ENCODE measurements around the gene JUND. TPM values are rescaled to one million over a fixed set of nuclear protein-coding genes. Genes with fewer than 3 reads are reported as not detected.

The JUND gene
- total RNA-seq, 1 experiment from 2014 or later = 94.9 TPM

DNA sequence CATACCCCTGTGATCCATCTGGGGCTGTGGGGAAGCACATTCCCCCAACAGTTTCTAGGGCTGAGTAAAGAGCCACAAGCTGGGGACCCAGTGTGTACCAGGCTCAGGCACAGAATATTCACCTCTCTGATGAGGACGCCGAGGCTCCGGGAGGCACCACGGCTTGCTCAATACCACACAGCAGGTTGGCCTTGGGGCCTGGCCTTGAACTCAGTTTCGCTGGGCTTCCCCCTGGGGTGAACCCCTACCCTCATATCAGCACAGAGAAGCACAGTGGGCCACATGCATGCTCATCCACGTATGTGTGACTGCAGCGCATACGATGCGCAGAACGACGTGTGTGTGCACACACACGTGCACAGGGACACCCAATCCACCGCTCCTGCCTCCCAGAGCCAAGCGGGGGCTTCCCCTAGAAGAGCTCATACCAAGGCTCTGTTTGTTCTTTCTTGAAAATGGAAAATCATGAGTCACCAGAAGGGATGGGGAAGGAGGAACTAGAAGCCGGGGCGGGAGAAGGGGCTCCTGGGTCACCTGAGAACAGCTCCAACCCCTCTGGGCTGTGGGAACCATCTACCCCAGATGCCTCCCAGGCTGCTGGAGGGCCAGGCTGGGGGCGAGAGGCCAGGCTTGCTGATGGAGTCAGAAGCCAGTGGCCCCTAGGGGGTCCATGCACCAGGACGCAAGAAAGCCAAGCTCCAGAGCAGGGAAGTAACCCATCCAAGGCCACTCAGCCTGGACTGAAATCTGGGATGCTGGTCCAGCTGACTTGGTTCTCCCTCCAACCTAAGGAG, 50.3 kb downstream of the JUND start:
- no peaks in the 10 kb centered on the region for H3K4me1 ChIP-seq
- no peak overlapping the region for H3K27ac ChIP-seq
- no peaks in the 10 kb centered on the region for H3K9me3 ChIP-seq (replicated peaks)
- H3K36me3 ChIP-seq = no peaks in the 10 kb centered on the region
- H3K27me3 ChIP-seq = no peaks in the 10 kb centered on the region
- no peak overlapping the region for H3K4me3 ChIP-seq
- no peak for DNase-seq

DNA sequence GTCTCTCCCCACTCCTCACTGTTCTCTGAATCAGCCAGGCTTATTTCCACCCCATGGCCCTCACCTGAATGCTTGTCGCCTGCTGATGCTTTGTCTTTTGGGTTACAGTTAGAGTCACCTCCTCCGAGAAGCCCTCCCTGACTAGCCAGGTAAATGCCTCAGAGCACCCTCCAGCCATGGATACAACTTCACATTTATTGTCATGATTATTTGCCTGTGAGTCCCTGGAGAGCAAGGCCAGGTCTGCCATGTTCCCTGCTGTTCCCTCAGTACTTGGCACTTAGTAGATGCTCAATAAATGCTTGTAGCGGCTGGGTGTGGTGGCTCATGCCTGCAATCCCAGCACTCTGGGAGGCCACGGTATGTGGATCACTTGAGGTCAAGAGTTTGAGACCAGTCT, 51.5 kb downstream of the JUND start:
- DNase-seq = no peak
- H3K36me3 ChIP-seq = no peaks in the 10 kb centered on the region
- H3K9me3 ChIP-seq (replicated peaks) = no peaks in the 10 kb centered on the region
- H3K27me3 ChIP-seq = no peaks in the 10 kb centered on the region
- no peaks in the 10 kb centered on the region for H3K4me1 ChIP-seq
- H3K27ac ChIP-seq = no peak overlapping the region
- H3K4me3 ChIP-seq = no peak overlapping the region

Other genes with a start within 250 kb of the JUND start
- not detected in 2 replicates for gene IL12RB1, start 194.7 kb downstream of the JUND start, total RNA-seq (2014; rRNA removed; shearing (Covaris generic))
- gene MAST3, start 183.8 kb downstream of the JUND start, total RNA-seq (2014; rRNA removed; shearing (Covaris generic)) = 4.3 and 4.5 TPM in 2 replicates
- 35.0 and 39.0 TPM in 2 replicates for gene PIK3R2, start 128.5 kb downstream of the JUND start, total RNA-seq (2014; rRNA removed; shearing (Covaris generic))
- gene IFI30, start 107.8 kb downstream of the JUND start, total RNA-seq (2014; rRNA removed; shearing (Covaris generic)) = 0.67 and 1.2 TPM in 2 replicates
- gene MPV17L2, start 88.4 kb downstream of the JUND start, total RNA-seq (2014; rRNA removed; shearing (Covaris generic)) = 31.3 and 31.7 TPM in 2 replicates
- 2.3 and 2.7 TPM in 2 replicates for gene RAB3A, start 77.6 kb downstream of the JUND start, total RNA-seq (2014; rRNA removed; shearing (Covaris generic))
- 0.81 and 1.3 TPM in 2 replicates for gene PDE4C, start 55.2 kb downstream of the JUND start, total RNA-seq (2014; rRNA removed; shearing (Covaris generic))
- 0.03 and 0.06 TPM in 2 replicates for gene IQCN, start 7.2 kb downstream of the JUND start, total RNA-seq (2014; rRNA removed; shearing (Covaris generic))
- gene LSM4, start 41.5 kb upstream of the JUND start, total RNA-seq (2014; rRNA removed; shearing (Covaris generic)) = 378 and 427 TPM in 2 replicates
- 8.7 and 11.7 TPM in 2 replicates for gene PGPEP1, start 59.0 kb upstream of the JUND start, total RNA-seq (2014; rRNA removed; shearing (Covaris generic))
- 17.5 and 27.1 TPM in 2 replicates for gene GDF15, start 104.5 kb upstream of the JUND start, total RNA-seq (2014; rRNA removed; shearing (Covaris generic))
- not detected in 2 replicates for gene LRRC25, start 116.0 kb upstream of the JUND start, total RNA-seq (2014; rRNA removed; shearing (Covaris generic))
- gene SSBP4, start 137.8 kb upstream of the JUND start, total RNA-seq (2014; rRNA removed; shearing (Covaris generic)) = 63.0 and 73.0 TPM in 2 replicates
- gene ISYNA1, start 156.5 kb upstream of the JUND start, total RNA-seq (2014; rRNA removed; shearing (Covaris generic)) = 7.4 and 7.5 TPM in 2 replicates
- 9.1 and 10.1 TPM in 2 replicates for gene ELL, start 240.4 kb upstream of the JUND start, total RNA-seq (2014; rRNA removed; shearing (Covaris generic))

Data from SJCRH30 (cell line).